Stimulated activated CD4-positive, alpha-beta T cell treated with anti-CD3 and anti-CD28 coated beads, Interleukin-15, amount 100 ng/mL, for 1 hour (primary cell): Measurements from ENCODE around the gene SLC1A2.

Experiments used
- DNase-seq, 2 donors: peaks; one replicate each; pipeline ENCODE4 v3.0.0-alpha.2; 2020; ENCODE audit warnings: low read depth in 1 of 2, low spot score in 1 of 2

The SLC1A2 gene

DNA sequence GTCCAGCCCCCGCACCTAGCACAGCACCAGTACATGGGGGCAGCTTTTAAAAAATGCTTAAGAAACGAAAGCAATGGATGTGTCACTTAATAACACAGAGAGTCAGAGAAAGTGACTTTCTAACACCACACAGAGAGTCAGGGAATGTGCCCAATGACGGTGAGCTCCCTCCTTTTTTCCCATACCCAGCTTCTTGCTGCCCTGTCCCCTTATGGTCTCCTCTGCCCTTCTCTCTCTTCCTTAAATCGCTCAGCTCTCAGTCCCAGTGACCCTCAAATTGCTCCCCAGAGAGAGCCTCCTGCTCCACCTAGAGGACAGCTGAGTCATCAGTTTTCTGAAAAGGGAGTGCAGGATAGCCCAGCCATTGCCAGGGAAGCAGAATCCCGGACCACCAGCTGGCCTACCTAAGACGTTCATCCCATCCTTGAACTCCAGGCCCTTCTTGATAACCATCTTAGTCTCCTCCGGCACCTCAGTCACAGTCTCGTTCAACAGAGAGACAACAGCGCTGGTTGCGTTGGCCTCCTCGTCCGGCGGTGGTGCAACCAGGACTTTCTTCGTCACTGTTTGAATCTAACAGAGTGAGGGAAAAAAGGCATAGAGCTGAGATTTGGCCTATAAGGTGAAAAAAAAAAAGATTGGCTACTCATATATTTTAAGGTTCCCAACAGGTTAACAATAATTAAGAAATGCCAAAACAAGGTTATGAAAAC lies 113.5 kb downstream of the SLC1A2 start:
- DNase-seq = peak in 1 of 2 donors; percentile 8

DNA sequence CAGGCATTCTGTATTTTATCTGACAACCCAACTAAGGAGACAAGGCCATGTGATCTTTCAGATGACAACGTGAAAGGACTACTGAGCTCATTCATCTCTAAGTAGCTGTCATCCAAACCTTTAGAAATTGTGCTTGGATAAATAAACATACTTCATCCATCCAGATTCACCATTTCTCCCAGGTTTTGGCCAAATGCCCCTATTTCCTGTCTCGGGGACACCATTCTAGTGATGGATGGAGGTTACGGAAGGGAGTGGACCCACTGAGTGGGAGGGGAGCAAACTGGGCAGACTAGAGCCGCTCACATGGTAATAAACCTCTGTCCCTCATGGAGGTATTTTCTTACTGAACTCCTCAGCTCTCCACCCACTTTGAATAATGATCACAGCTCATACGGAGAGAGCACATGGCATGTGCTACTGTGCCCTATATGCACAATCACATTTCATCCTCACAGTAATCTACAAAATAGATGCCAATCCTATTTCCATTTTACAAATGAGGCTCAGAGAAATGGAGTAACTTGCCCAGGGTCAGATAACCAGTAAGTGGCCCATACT lies 114.4 kb downstream of the SLC1A2 start:
- DNase-seq = no peak

- no peak for DNase-seq
These were observed 115.0 kb downstream of the SLC1A2 start for GRCh38 chr11:35304386-35304775.

DNA sequence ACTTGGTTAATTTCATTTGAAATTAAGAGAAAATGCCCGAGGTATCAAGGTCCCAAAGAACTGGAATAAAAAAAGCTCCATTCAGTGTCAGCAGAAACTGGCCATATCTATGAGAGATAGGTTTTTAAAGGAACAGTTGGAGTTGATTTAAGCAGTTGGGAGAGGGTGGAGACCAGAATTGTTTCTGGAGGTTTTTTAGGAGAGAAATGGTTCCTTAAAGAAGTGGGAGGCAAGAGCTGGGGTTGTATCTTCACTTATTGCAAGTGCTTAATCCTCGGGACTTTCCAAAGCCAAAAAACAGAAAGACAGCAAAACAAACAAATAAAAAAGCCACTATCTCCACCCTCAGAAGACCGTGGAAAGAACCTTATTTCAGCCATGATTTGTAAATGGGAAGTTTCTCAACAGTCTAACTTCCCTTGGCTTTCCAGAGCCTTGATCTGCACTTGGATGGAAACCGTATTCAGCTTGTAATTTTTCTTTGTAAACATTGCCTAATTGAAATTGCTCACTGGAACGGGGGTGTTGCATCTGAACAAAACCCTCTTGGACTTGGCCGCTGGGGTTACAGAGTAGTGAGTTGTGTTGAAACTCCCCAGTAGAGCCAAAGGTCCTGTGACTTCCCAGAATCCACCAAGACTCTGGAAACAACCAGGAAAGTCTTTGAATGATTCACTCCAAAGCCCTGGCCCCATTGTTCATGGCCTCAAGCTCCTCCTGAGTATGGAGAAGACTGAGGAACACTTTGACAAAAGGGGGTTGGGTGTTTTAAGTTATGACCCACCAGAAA lies 115.6 kb downstream of the SLC1A2 start:
- no peak for DNase-seq

DNA sequence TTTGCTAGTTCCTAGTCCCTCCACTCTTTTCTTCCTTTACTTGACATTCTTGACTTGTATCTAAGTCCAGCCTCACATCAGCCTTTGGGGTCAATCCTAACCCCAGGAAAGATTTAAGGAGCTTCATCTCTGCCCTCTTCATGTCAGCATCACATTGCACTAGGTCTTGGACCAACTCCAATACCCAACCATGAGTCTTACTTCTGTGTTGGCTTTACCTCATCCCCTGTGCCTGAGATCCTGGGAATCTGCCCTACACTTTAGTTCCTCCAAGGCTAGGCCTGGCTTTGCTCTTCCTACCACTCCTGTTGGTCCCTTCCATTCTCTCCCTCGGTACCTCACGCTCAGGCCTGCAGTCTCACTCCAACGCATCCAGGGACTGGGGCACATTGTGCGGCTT lies 117.0 kb downstream of the SLC1A2 start:
- no peak for DNase-seq

GRCh38 chr11:35298369-35298768 lies 121.0 kb downstream of the SLC1A2 start:
- DNase-seq = no peak

- DNase-seq = no peak
These were observed 123.6 kb downstream of the SLC1A2 start for GRCh38 chr11:35295751-35296150.

DNA sequence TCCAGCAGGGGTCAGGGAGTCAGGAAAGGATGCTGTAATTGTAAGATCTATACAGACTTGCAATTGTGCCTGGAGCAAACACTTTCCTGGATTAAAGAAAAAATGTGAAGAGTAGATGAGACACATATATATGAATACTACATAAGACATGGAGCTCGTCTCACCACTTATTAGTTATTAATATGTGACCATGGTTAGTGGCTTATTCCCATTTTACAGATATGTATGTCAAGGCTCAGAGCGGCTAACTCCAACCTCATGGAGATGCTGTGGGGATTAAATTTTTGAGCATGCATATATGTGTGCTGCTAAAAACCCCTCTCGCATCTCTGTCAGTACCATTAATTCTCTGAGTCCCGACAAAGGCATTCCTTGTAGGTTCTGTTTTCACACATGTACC lies 125.7 kb downstream of the SLC1A2 start:
- DNase-seq = no peak

- no peak for DNase-seq
These were observed 126.3 kb downstream of the SLC1A2 start for GRCh38 chr11:35293035-35293434.

DNA sequence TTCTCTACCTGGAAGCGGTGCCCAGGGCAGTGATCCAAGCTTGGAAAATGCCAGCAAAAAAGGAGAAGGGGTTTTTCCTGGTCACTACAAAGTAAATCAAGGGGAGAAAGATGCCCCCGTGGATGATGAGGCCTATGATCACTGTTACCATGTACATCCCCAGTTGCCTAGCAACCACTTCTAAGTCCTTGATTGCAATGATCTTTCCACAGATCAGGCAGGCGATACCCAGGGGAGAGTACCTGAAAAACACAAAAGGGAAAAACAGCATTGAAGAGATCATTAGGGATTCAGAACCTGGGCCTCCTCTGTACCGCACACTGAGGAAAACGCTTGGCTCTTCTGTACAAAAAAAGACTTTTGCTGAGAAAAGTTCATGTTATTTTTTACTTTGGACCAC lies 127.1 kb downstream of the SLC1A2 start:
- DNase-seq = no peak

- no peak for DNase-seq
These were observed 128.5 kb downstream of the SLC1A2 start for GRCh38 chr11:35290876-35291275.

DNA sequence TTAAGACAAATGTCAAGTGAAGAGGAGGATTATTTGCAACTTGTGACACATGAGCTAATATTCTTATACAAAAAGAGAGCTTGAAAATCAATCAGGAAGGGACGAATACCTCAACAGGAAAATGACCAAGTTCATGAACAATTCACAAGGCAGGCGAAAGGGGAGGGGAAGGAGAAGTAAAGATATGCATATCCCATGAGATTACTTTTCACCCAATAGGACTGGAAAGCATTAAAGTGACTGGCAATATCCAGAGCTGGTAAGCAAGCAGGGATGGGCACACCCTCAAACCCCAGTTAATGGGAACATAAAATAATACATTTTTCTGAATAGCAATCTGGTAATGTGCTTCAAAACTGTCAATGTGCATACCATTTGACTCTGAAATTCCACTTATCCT lies 129.5 kb downstream of the SLC1A2 start:
- DNase-seq = no peak

- DNase-seq = no peak
These were observed 130.4 kb downstream of the SLC1A2 start for GRCh38 chr11:35288817-35289541.

DNA sequence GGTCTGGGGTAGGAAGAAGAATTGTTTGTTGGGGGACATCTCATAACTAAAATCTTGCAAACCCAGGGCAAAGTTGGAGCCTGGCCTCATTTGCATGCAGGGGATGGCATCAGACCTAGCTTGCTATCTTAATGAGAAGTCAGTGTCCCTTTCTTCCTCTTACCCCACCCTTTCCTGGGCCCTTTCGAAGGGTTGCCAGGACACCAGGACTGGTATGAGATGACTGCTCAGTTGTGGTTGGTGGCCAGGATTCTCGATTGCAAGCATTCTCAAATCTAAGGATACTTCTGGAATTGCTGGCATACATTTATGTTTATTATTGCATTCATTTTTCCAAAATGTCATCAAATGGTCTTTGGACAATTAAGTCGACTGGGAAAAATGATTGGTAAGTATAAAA lies 131.0 kb downstream of the SLC1A2 start:
- DNase-seq = no peak

DNA sequence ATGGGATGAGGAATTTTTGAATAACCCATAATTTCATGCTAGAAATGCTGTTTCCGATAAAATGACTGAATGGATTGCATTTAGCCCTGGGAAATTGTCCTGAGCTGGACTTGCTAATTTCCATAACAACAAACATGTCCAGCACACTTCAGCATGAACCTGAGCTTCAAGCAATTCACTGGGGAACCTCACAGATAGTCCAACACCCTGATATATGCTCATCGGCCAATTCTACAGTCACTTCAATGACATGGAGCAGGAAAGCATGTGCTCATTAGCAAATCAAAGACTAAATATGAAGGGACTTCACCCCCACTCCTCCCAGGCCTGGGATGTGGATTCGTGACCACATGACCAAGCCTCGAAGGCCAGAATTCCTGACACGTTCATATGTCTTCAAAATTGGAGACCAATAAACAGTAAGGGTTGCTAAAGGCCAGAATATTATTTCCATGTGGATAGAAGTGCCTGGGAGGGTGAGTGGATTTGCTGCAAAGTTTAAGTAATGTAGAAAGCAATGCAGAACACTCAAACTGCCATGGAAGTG lies 131.9 kb downstream of the SLC1A2 start:
- no peak for DNase-seq

GRCh38 chr11:35286126-35286525 lies 133.2 kb downstream of the SLC1A2 start:
- DNase-seq = no peak

- no peak for DNase-seq
These were observed 133.9 kb downstream of the SLC1A2 start for GRCh38 chr11:35285471-35285870.

GRCh38 chr11:35282221-35282882 lies 137.0 kb downstream of the SLC1A2 start:
- no peak for DNase-seq

GRCh38 chr11:35281169-35281688 lies 138.1 kb downstream of the SLC1A2 start:
- DNase-seq = no peak

DNA sequence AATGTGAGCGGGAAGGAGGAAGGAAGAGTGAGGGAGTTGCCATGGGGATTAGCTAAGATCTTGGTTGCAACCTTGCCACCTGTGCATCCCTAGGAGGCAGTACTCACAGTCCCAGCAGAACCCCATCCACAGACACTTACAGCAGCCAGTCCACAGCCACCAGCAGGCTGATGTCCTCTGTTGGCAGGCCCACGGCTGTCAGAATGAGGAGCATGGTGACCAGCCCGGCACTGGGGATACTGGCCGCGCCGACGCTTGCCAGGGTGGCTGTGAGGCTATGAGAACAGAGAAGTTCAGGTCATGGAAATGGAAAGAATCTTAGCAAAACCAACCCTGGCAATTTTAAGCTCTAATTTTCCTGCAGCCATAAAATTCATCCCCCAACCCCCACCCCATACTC lies 138.6 kb downstream of the SLC1A2 start:
- no peak for DNase-seq

DNA sequence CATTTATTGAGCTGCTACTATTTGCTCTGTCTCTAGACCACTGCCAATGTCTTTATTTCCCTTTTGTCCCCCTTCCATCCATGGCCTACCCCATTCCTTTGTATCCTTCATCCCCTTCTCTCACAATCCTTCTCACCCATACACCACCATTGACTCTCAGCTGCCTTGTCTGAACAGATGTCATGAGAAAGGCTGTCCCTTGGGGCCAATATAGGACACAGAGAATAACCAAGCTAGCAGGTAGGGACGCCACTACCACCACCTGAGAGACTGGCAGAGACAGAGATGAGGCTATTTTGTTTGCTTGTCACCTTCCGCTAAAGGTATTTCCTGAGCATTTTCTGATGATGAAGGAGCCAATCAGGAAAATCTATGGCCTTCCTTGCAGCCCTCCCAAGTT lies 141.5 kb downstream of the SLC1A2 start:
- DNase-seq = no peak
